Right atrium auricular region (tissue), 2 donors: ENCODE results near the gene MTFR2. TPM values are rescaled to one million over a fixed set of nuclear protein-coding genes. Genes with fewer than 3 reads are reported as not detected.
A peak's percentile ranks its signal among the peaks of the same experiment; 100 is the strongest.

ENCODE experiments used
- DNase-seq: peaks from one replicate; pipeline ENCODE4 v3.0.0-alpha.2; 2019; ENCODE audit warnings: low spot score
- H3K27ac ChIP-seq, 2 donors: fragments of 200-600 bp; sonication (generic); 1 replicate in 1 of 2; 2 replicates in 1 of 2; pipeline ENCODE4 v1.5.1; 2016 to 2019
- H3K27me3 ChIP-seq, 2 donors: fragments of 200-600 bp; sonication (generic); one replicate each; pipeline versions ENCODE4 v1.5.1 to v1.6.0; 2017 to 2019
- H3K36me3 ChIP-seq: fragments of 200-600 bp; sonication (generic); one replicate; pipeline ENCODE4 v1.5.1; 2016
- H3K4me1 ChIP-seq, 2 donors: fragments of 200-600 bp; sonication (generic); one replicate each; pipeline versions ENCODE4 v1.5.1 to v1.6.0; 2017 to 2019
- H3K4me3 ChIP-seq, 2 donors: fragments of 200-600 bp; sonication (generic); 1 replicate in 1 of 2; 2 replicates in 1 of 2; pipeline ENCODE4 v1.5.1; 2017 to 2019; ENCODE audit warnings: mild to moderate bottlenecking in 1 of 2, moderate library complexity in 1 of 2
- H3K9me3 ChIP-seq, 2 donors: fragments of 200-600 bp; sonication (generic); one replicate each; pipeline ENCODE4 v1.5.1; 2019
- CTCF ChIP-seq, 2 donors: fragments of 200-600 bp; sonication (generic); IDR thresholded peaks; one replicate each; pipeline ENCODE4 v1.5.1; 2019; ENCODE audit warnings: antibody characterized with exemption in 2 of 2
- total RNA-seq, 2 donors: library from RNA; depleted of rRNA; stranded (reverse); fragments of >200 nt; gene quantifications; one replicate each; pipeline ENCODE4 v1.1.0, GENCODE V29; 2016

MTFR2 gene
- total RNA-seq, 2 donors from 2014 or later: 0.70 TPM; not detected in 1

GRCh38 chr6:136181512-136181833 lies 68.6 kb downstream of the MTFR2 start:
- no peak overlapping the region for H3K4me3 ChIP-seq
- no peaks in the 10 kb centered on the region for H3K36me3 ChIP-seq
- H3K9me3 ChIP-seq: no peaks in the 10 kb centered on the region
- no peak for DNase-seq
- H3K4me1 ChIP-seq: peaks cover 0 to 18% of the 10 kb centered on the region in 2 donors
- TF ChIP-seq CTCF (IDR thresholded peaks at IDR 0.05): no peak
- peak overlapping the region in 1 of 2 donors; percentile 22 for H3K27ac ChIP-seq
- H3K27me3 ChIP-seq: no peaks in the 10 kb centered on the region

Other genes starting within 250 kb of the MTFR2 start
- 10 to 100 TPM; 47.9 to 49.4 TPM for gene BCLAF1, start 39.5 kb upstream of the MTFR2 start, total RNA-seq